ENCODE results near the gene IGSF21.

- no peak for TF ChIP-seq POLR2AphosphoS5 (IDR thresholded peaks at IDR 0.05)
- TF ChIP-seq, protein P1, sequence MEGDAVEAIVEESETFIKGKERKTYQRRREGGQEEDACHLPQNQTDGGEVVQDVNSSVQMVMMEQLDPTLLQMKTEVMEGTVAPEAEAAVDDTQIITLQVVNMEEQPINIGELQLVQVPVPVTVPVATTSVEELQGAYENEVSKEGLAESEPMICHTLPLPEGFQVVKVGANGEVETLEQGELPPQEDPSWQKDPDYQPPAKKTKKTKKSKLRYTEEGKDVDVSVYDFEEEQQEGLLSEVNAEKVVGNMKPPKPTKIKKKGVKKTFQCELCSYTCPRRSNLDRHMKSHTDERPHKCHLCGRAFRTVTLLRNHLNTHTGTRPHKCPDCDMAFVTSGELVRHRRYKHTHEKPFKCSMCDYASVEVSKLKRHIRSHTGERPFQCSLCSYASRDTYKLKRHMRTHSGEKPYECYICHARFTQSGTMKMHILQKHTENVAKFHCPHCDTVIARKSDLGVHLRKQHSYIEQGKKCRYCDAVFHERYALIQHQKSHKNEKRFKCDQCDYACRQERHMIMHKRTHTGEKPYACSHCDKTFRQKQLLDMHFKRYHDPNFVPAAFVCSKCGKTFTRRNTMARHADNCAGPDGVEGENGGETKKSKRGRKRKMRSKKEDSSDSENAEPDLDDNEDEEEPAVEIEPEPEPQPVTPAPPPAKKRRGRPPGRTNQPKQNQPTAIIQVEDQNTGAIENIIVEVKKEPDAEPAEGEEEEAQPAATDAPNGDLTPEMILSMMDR (IDR thresholded peaks at IDR 0.05) = no peak
Observed at GRCh38 chr1:18130356-18130755, 22.8 kb downstream of the IGSF21 start.

All from prostate gland (tissue), 2 donors.